ENCODE results near the gene RABGAP1L. TPM values are rescaled to one million over a fixed set of nuclear protein-coding genes. Genes with fewer than 3 reads are reported as not detected.

Gene RABGAP1L
- total and polyA plus RNA-seq, 2 of the 8 experiments (the other 6 are each of a cell fraction or from before 2014, with no cell fraction given), result 33.3 to 156 TPM

DNA sequence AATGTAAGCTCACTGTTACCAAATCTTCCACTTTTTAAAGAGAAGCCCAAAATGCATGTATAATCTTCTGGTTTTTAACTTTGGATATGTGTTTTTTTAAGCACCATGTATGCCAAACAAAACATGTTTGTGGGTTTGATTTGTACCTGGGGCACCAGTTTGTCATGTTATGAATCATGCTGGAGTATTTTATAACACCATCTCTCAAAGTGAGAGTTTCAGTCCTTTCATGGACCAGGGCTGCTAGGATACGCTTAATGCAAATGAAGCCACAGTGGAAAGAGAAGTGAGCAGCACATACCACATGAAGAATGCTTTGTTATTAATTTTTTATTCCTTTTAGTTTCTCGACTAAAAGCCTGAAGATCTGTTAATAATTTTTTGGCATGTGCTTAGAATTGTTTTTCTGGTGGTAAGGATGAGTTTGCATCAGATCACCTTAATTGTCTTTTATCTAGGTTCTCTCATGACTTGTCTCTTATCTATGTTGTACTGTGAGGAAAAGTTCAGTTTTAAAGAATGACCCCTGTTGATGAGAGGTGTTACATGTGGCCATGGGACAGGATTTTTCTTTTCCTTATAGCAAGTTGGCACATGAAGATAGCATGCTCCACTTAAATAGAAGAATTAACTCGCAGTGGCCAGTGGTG lies 2.0 kb upstream of the RABGAP1L start (continued):
- TF ChIP-seq, protein P1, sequence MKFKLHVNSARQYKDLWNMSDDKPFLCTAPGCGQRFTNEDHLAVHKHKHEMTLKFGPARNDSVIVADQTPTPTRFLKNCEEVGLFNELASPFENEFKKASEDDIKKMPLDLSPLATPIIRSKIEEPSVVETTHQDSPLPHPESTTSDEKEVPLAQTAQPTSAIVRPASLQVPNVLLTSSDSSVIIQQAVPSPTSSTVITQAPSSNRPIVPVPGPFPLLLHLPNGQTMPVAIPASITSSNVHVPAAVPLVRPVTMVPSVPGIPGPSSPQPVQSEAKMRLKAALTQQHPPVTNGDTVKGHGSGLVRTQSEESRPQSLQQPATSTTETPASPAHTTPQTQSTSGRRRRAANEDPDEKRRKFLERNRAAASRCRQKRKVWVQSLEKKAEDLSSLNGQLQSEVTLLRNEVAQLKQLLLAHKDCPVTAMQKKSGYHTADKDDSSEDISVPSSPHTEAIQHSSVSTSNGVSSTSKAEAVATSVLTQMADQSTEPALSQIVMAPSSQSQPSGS (IDR thresholded peaks at IDR 0.05; ENCODE audit: low read length), result no peak
- TF ChIP-seq EGR1 (IDR thresholded peaks at IDR 0.05; ENCODE audit: borderline replicate concordance, low read depth, low read length) (no peak), BCL11A (IDR thresholded peaks at IDR 0.05; ENCODE audit: low read depth in 2 of 2, low read length in 2 of 2) (no peak), SIX5 (IDR thresholded peaks at IDR 0.05; ENCODE audit: low read depth, low read length) (no peak), KDM4A (IDR thresholded peaks at IDR 0.05; ENCODE audit: low read depth, low read length, severe bottlenecking) (no peak), CBX8 (IDR thresholded peaks at IDR 0.05; ENCODE audit: borderline replicate concordance, low read depth, low read length) (no peak)

Data from H1 (cell line).